Measurements from ENCODE around the gene STRIP2. TPM values are rescaled to one million over a fixed set of nuclear protein-coding genes. Genes with fewer than 3 reads are reported as not detected.
"Not testable (repeated sequence)": the region's sequence is repeated elsewhere in the genome, so short reads cannot be mapped to it uniquely, and the experiment has no call there.

Gene STRIP2
- total RNA-seq, 4 donors from 2014 or later: 14.3 to 43.9 (median 24.7) TPM

DNA sequence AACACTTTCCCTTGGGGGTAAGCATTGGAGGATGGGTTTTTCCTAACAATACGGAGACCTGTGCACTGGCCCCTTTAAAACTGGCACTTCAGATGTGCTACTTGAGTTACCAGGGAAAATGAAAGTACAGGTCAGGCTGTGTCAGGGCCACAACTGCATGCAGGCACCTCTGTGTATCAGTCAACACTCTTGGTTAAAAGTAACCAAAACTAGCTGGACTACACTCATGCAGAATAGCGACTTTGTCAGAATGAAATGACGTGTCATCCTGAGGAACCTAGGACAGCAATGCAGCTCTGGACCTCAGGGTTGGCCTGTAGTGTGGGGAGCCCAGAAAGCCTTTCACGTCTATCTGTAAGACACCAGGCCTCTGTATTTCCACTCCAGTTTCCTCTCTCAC lies 34.3 kb downstream of the STRIP2 start:
- peak in 1 of 2 donors; percentile 21 for DNase-seq
- in situ Hi-C loops (cut with MboI; ENCODE audit: low sequenced_read_pairs in 4 of 4): loop anchor here in 2 of 4 donors (10.0 to 25.0 kb wide), 2 partner anchors 254 to 256 kb away; no protein-coding TSS in a partner anchor
- Histone ChIP-seq H3K9me3 (no peaks in the 10 kb centered on the region), H3K4me1 (peaks cover 37 to 40% of the 10 kb centered on the region in 2 donors), H3K27ac (peak overlapping the region in 3 of 4 donors; percentile 6 to 77 (median 75)), H3K36me3 (peaks cover 0 to 5% of the 10 kb centered on the region in 2 donors), H3K4me3 (no peak overlapping the region), H3K27me3 (no peaks in the 10 kb centered on the region)
- intact Hi-C loops (cut with DNase I; ENCODE audit: low total_unique reads): no loop called here
- peak in 1 of 2 donors; percentile 75 for ATAC-seq
- TF ChIP-seq, protein P1, sequence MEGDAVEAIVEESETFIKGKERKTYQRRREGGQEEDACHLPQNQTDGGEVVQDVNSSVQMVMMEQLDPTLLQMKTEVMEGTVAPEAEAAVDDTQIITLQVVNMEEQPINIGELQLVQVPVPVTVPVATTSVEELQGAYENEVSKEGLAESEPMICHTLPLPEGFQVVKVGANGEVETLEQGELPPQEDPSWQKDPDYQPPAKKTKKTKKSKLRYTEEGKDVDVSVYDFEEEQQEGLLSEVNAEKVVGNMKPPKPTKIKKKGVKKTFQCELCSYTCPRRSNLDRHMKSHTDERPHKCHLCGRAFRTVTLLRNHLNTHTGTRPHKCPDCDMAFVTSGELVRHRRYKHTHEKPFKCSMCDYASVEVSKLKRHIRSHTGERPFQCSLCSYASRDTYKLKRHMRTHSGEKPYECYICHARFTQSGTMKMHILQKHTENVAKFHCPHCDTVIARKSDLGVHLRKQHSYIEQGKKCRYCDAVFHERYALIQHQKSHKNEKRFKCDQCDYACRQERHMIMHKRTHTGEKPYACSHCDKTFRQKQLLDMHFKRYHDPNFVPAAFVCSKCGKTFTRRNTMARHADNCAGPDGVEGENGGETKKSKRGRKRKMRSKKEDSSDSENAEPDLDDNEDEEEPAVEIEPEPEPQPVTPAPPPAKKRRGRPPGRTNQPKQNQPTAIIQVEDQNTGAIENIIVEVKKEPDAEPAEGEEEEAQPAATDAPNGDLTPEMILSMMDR (IDR thresholded peaks at IDR 0.05 in 4 of 5, conservative IDR thresholded peaks at IDR 0.05 in 1 of 5): no peak
- no peak for TF ChIP-seq POLR2A (IDR thresholded peaks at IDR 0.05)

DNA sequence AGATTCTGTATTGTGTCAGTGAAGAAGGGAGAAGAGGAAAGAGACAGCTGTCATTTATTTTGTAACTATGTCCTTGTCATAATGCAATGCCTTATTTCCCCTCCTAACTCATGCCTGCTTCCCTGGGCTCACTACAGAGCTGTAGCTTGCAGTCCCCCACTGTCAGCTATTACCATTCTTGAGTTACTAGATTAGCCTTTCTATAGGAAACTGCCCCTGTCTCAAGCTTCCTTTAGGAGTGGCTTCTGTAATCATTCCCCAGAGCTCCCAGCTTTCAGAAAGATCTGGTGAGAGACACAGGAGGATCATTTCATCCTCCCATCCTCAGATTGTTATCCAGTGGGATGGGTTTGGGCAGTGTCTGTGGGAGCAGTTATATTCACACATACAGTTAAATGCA lies 35.7 kb downstream of the STRIP2 start:
- ATAC-seq (no peak), DNase-seq (no peak)
- Histone ChIP-seq H3K4me1 (peaks cover 29 to 30% of the 10 kb centered on the region in 2 donors), H3K4me3 (no peak overlapping the region), H3K9me3 (no peaks in the 10 kb centered on the region), H3K27me3 (no peaks in the 10 kb centered on the region), H3K36me3 (peaks cover 0 to 5% of the 10 kb centered on the region in 2 donors), H3K27ac (peak overlapping the region in 2 of 4 donors; percentile 75 to 77)
- in situ Hi-C loops (cut with MboI; ENCODE audit: low sequenced_read_pairs in 4 of 4) (loop anchor here (5.0 to 25.0 kb wide), 6 partner anchors 103 to 258 kb away; no protein-coding TSS in a partner anchor), intact Hi-C loops (cut with DNase I; ENCODE audit: low total_unique reads) (loop anchor here (5.0 kb wide), 1 partner anchor 248 kb away; no protein-coding TSS in a partner anchor)
- no peak for TF ChIP-seq POLR2A (IDR thresholded peaks at IDR 0.05)
- TF ChIP-seq, protein P1 (IDR thresholded peaks at IDR 0.05 in 4 of 5, conservative IDR thresholded peaks at IDR 0.05 in 1 of 5): no peak

DNA sequence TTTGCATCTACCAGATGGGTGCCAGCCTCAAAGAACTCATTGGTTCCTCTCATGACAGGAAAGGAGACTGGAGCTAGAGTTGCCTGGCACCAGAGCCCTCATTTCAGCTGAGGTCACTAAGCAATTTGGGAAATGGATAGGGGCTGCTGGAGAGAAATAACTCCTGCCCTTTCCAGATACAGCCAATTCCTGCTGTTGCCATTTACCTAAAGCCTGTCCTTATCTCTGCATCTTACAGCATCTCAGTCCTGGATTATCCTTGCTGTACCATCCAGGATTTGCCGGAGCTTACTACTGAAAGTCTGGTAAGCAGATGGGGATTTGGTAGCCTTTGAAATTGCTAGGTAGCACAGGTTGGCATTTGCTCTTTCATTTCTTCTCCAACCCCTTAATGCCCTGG lies 36.2 kb downstream of the STRIP2 start:
- in situ Hi-C loops (cut with MboI; ENCODE audit: low sequenced_read_pairs in 4 of 4): loop anchor here (5.0 to 25.0 kb wide), 6 partner anchors 103 to 258 kb away; no protein-coding TSS in a partner anchor
- TF ChIP-seq POLR2A (IDR thresholded peaks at IDR 0.05): no peak
- TF ChIP-seq, protein P1 (IDR thresholded peaks at IDR 0.05 in 4 of 5, conservative IDR thresholded peaks at IDR 0.05 in 1 of 5): no peak

DNA sequence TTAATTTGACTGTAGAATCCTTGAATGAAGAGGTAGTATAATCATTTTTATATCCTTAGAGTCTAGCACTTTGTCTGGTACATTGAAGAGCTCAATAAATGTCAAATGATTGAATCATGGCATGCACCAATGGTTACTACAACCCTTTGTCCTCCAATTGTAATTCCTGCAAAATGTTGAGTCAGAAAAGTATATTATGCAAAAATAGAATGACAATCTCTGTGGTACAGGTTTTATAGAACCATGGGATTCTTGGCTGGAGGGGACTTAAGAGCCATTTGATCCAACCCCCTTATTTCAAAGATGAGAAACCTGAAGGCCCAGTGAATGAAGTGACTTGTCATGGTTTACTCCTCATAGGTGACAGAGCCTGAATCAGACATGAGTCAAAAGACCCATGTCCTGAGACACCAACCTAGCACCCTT lies 37.2 kb downstream of the STRIP2 start:
- Histone ChIP-seq H3K27me3 (no peaks in the 10 kb centered on the region), H3K4me1 (peaks cover 20 to 26% of the 10 kb centered on the region in 2 donors), H3K4me3 (no peak overlapping the region), H3K9me3 (no peaks in the 10 kb centered on the region), H3K36me3 (peaks cover 0 to 5% of the 10 kb centered on the region in 2 donors), H3K27ac (peak overlapping the region in 1 of 4 donors; percentile 23)
- intact Hi-C loops (cut with DNase I; ENCODE audit: low total_unique reads): loop anchor here (5.0 kb wide), 1 partner anchor 249 kb away; no protein-coding TSS in a partner anchor
- TF ChIP-seq, protein P1 (IDR thresholded peaks at IDR 0.05 in 4 of 5, conservative IDR thresholded peaks at IDR 0.05 in 1 of 5): no peak
- TF ChIP-seq POLR2A (IDR thresholded peaks at IDR 0.05): no peak
- DNase-seq (no peak), ATAC-seq (no peak)
- in situ Hi-C loops (cut with MboI; ENCODE audit: low sequenced_read_pairs in 4 of 4): loop anchor here (5.0 to 25.0 kb wide), 6 partner anchors 104 to 259 kb away; no protein-coding TSS in a partner anchor

More for the DNA sequence above, 36.2 kb downstream of the STRIP2 start:
- no peak overlapping the region for H3K4me3 ChIP-seq
- peaks cover 0 to 5% of the 10 kb centered on the region in 2 donors for H3K36me3 ChIP-seq
- no peaks in the 10 kb centered on the region for H3K27me3 ChIP-seq
- intact Hi-C loops (cut with DNase I; ENCODE audit: low total_unique reads): loop anchor here (5.0 kb wide), 1 partner anchor 248 kb away; no protein-coding TSS in a partner anchor
- H3K4me1 ChIP-seq: peaks cover 29 to 30% of the 10 kb centered on the region in 2 donors
- no peaks in the 10 kb centered on the region for H3K9me3 ChIP-seq
- ATAC-seq (no peak), DNase-seq (no peak)
- peak overlapping the region in 2 of 4 donors; percentile 75 to 77 for H3K27ac ChIP-seq

DNA sequence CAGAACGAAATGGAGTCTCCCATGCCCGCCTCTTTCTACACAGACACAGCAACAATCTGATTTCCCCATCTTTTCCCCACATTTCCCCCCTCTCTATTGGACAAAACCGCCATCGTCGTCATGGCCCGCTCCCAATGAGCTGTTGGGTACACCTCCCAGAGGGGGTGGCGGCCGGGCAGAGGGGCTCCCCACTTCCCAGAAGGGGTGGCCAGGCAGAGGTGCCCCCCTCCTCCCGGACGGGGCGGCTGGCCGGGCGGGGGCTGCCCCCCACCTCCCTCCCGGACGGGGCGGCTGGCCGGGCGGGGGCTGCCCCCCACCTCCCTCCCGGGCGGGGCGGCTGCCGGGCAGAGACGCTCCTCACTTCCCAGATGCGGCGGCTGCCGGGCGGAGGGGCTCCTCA lies 41.7 kb downstream of the STRIP2 start:
- H3K9me3 ChIP-seq; H3K4me3 ChIP-seq; H3K27me3 ChIP-seq; H3K4me1 ChIP-seq; DNase-seq; intact Hi-C loops (cut with DNase I; ENCODE audit: low total_unique reads); ATAC-seq; H3K27ac ChIP-seq: not testable (repeated sequence)
- in situ Hi-C loops (cut with MboI; ENCODE audit: low sequenced_read_pairs in 4 of 4): loop anchor here in 2 of 4 donors (10.0 kb wide), 2 partner anchors 111 to 261 kb away; no protein-coding TSS in a partner anchor
- peaks cover 0 to 15% of the 10 kb centered on the region in 2 donors for H3K36me3 ChIP-seq

DNA sequence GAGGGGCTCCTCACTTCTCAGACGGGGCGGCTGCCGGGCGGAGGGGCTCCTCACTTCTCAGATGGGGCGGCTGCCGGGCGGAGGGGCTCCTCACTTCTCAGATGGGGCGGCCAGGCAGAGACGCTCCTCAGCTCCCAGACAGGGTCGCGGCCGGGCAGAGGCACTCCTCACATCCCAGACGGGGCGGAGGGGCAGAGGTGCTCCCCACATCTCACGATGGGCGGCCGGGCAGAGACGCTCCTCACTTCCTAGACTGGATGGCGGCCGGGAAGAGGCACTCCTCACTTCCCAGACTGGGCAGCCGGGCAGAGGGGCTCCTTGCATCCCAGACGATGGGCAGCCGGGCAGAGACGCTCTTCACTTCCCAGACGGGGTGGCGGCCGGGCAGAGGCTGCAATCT lies 42.2 kb downstream of the STRIP2 start:
- peaks cover 0 to 20% of the 10 kb centered on the region in 2 donors for H3K36me3 ChIP-seq
- ATAC-seq; intact Hi-C loops (cut with DNase I; ENCODE audit: low total_unique reads); H3K9me3 ChIP-seq; H3K4me1 ChIP-seq; H3K27me3 ChIP-seq; H3K27ac ChIP-seq; H3K4me3 ChIP-seq; DNase-seq: not testable (repeated sequence)
- in situ Hi-C loops (cut with MboI; ENCODE audit: low sequenced_read_pairs in 4 of 4): loop anchor here in 2 of 4 donors (10.0 kb wide), 2 partner anchors 112 to 262 kb away; no protein-coding TSS in a partner anchor

Measured in gastrocnemius medialis (tissue), 4 donors.